Psoas muscle (tissue), 8 donors: ENCODE measurements around the gene ZNF208. TPM values are rescaled to one million over a fixed set of nuclear protein-coding genes. Genes with fewer than 3 reads are reported as not detected.

Experiments
- ATAC-seq, 4 donors: fragments of 200-7000 bp; cut with Tn5 transposase; one replicate each; pipeline ENCODE4 v1.9.1; 2020; ENCODE audit warnings: moderate library complexity in 3 of 4, mild to moderate bottlenecking in 2 of 4
- DNase-seq, 2 donors: peaks; one replicate each; pipeline ENCODE4 v3.0.0-alpha.2; 2020
- H3K27ac ChIP-seq: fragments of 200-600 bp; one replicate; pipeline ENCODE4 v1.8.0; 2022
- H3K27me3 ChIP-seq, 3 donors: fragments of 200-600 bp in 1 of 3; one replicate each; pipeline versions ENCODE4 v1.6.1 to v1.8.0; 2013 to 2022; ENCODE audit warnings: low read length in 2 of 3, mild to moderate bottlenecking in 2 of 3, moderate library complexity in 1 of 3; ENCODE audit not compliant: insufficient read depth in 3 of 3
- H3K36me3 ChIP-seq, 2 donors: fragments of 200-600 bp in 1 of 2; one replicate each; pipeline versions ENCODE4 v1.6.1 to v1.8.0; 2013 to 2022; ENCODE audit warnings: low read depth in 1 of 2, mild to moderate bottlenecking in 1 of 2, moderate library complexity in 1 of 2; ENCODE audit not compliant: insufficient read depth in 1 of 2
- H3K4me1 ChIP-seq: fragments of 200-600 bp; one replicate; pipeline ENCODE4 v1.8.0; 2022
- H3K4me3 ChIP-seq: fragments of 200-600 bp; one replicate; pipeline ENCODE4 v1.8.0; 2022; ENCODE audit warnings: mild to moderate bottlenecking
- H3K9me3 ChIP-seq: fragments of 200-600 bp; one replicate; pipeline ENCODE4 v1.8.0; 2022
- CTCF ChIP-seq: fragments of 200-600 bp; IDR thresholded peaks from one replicate; pipeline ENCODE4 v1.8.0; 2022; ENCODE audit warnings: antibody characterized with exemption
- WGBS, 3 donors: extraction: QIAGEN DNeasy Blood & Tissue Kit; methylation state at CpG; one replicate each; pipeline versions ENCODE4 v1.1.6 to v1.1.7; 2013; 5-methylcytosine and 5-hydroxymethylcytosine counted together
- intact Hi-C, 2 donors: fragments of 100-400 bp; cut with DNase I; formaldehyde crosslinking; loops; one replicate each; pipeline versions ENCODE4 v1.11.0 to v1.14.2; 2022
- polyA plus RNA-seq, 3 donors: library from polyadenylated mRNA; stranded (reverse); fragments of 200-250 nt; gene quantifications; one replicate each; pipeline ENCODE4 v1.2.3, GENCODE V29; 2013
- total RNA-seq, 4 donors: library from RNA; stranded (reverse); fragmentation: NEBNext Ultra II Directional in 2 of 4; extraction: Animal tissue kit (Norgen Biotek cat#: 25700) in 2 of 4; gene quantifications; one replicate each; pipeline versions ENCODE4 v1.2.1 to v1.2.4, GENCODE V29; 2021 to 2023
- donor health status: healthy with polysubstance abuse.
- donor health status: DM: no; HTN: no; CAD: no; lungs with moderate emphysema.
- donor health status: Bipolar disorder and iron deficiency.
- donor health status: healthy.
- donor health status: DM: yes; HTN: yes; CAD: no.
- donor health status: DM: no; HTN: no; CAD: no.
- donor health status: DM: no; HTN: no; CAD: no.
- donor health status: DM: yes; HTN: yes; CAD: no.

ZNF208 gene
- total and polyA plus RNA-seq, 7 donors = 0.04 to 1.2 (median 0.44) TPM

- no peak overlapping the region for H3K4me3 ChIP-seq
- no peak for ATAC-seq
- 65 to 69% (median 69%) methylated on average over 2 of the region's 2 CpGs for WGBS, 3 donors
These were observed 100.4 kb downstream of the ZNF208 start for GRCh38 chr19:21910318-21910717.

GRCh38 chr19:21908066-21908465 is 102.7 kb downstream of the ZNF208 start:
- ATAC-seq (no peak), DNase-seq (no peak)
- no peaks in the 10 kb centered on the region for H3K9me3 ChIP-seq
- WGBS, 3 donors = 89 to 90% (median 90%) methylated on average over 3 of the region's 3 CpGs
- TF ChIP-seq CTCF = no peak
- H3K4me3 ChIP-seq = no peak overlapping the region
- H3K27me3 ChIP-seq = peaks cover 0 to 2% (median 0%) of the 10 kb centered on the region in 3 donors
- no peak overlapping the region for H3K27ac ChIP-seq
- no peaks in the 10 kb centered on the region for H3K36me3 ChIP-seq
- intact Hi-C loops = no loop called here
- H3K4me1 ChIP-seq = no peaks in the 10 kb centered on the region

More at GRCh38 chr19:21910318-21910717, 100.4 kb downstream of the ZNF208 start:
- Histone ChIP-seq H3K27me3 (peaks cover 0 to 2% (median 0%) of the 10 kb centered on the region in 3 donors), H3K9me3 (no peaks in the 10 kb centered on the region), H3K36me3 (no peaks in the 10 kb centered on the region), H3K4me1 (no peaks in the 10 kb centered on the region), H3K27ac (no peak overlapping the region)
- intact Hi-C loops = no loop called here
- DNase-seq = no peak
- TF ChIP-seq CTCF = no peak

GRCh38 chr19:21907516-21907915 is 103.2 kb downstream of the ZNF208 start:
- Histone ChIP-seq H3K27ac (no peak overlapping the region), H3K9me3 (no peaks in the 10 kb centered on the region), H3K4me1 (no peaks in the 10 kb centered on the region), H3K4me3 (no peak overlapping the region), H3K27me3 (peaks cover 0 to 2% (median 0%) of the 10 kb centered on the region in 3 donors), H3K36me3 (no peaks in the 10 kb centered on the region)
- intact Hi-C loops = no loop called here
- no peak for TF ChIP-seq CTCF
- DNase-seq (no peak), ATAC-seq (no peak)
- WGBS, 3 donors = 85 to 88% (median 88%) methylated on average over 4 of the region's 4 CpGs

- no peaks in the 10 kb centered on the region for H3K4me1 ChIP-seq
- 64 to 72% (median 70%) methylated on average over 1 of the region's 1 CpG for WGBS, 3 donors
- no peaks in the 10 kb centered on the region for H3K9me3 ChIP-seq
- no peak overlapping the region for H3K4me3 ChIP-seq
- no peaks in the 10 kb centered on the region for H3K27me3 ChIP-seq
- intact Hi-C loops = no loop called here
- DNase-seq (no peak), ATAC-seq (no peak)
- H3K36me3 ChIP-seq = no peaks in the 10 kb centered on the region
- H3K27ac ChIP-seq = no peak overlapping the region
- no peak for TF ChIP-seq CTCF
These were observed 108.2 kb downstream of the ZNF208 start for GRCh38 chr19:21902571-21902970.

GRCh38 chr19:21901861-21902260 is 108.9 kb downstream of the ZNF208 start:
- no peak for DNase-seq
- Histone ChIP-seq H3K9me3 (no peaks in the 10 kb centered on the region), H3K27me3 (no peaks in the 10 kb centered on the region), H3K4me1 (no peaks in the 10 kb centered on the region), H3K27ac (no peak overlapping the region), H3K4me3 (no peak overlapping the region), H3K36me3 (no peaks in the 10 kb centered on the region)
- no peak for TF ChIP-seq CTCF
- no peak for ATAC-seq
- 81 to 88% (median 82%) methylated on average over 3 of the region's 3 CpGs for WGBS, 3 donors
- intact Hi-C loops = no loop called here
